GM12874 (cell line): ENCODE measurements around the gene FGGY.

Experiments
- TF ChIP-seq, protein P1 (sequence below): IDR thresholded peaks from 2 replicates; pipeline ENCODE4 v1.5.1; 2011; ENCODE audit warnings: low read depth, mild to moderate bottlenecking, control low read depth, low read length, moderate library complexity; ENCODE audit not compliant: insufficient read depth

FGGY gene

GRCh38 chr1:59755069-59755685, 458.3 kb downstream of the FGGY start:
- TF ChIP-seq, protein P1, sequence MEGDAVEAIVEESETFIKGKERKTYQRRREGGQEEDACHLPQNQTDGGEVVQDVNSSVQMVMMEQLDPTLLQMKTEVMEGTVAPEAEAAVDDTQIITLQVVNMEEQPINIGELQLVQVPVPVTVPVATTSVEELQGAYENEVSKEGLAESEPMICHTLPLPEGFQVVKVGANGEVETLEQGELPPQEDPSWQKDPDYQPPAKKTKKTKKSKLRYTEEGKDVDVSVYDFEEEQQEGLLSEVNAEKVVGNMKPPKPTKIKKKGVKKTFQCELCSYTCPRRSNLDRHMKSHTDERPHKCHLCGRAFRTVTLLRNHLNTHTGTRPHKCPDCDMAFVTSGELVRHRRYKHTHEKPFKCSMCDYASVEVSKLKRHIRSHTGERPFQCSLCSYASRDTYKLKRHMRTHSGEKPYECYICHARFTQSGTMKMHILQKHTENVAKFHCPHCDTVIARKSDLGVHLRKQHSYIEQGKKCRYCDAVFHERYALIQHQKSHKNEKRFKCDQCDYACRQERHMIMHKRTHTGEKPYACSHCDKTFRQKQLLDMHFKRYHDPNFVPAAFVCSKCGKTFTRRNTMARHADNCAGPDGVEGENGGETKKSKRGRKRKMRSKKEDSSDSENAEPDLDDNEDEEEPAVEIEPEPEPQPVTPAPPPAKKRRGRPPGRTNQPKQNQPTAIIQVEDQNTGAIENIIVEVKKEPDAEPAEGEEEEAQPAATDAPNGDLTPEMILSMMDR, result no peak

GRCh38 chr1:59757197-59757747, 460.4 kb downstream of the FGGY start:
- TF ChIP-seq, protein P1, result no peak

DNA sequence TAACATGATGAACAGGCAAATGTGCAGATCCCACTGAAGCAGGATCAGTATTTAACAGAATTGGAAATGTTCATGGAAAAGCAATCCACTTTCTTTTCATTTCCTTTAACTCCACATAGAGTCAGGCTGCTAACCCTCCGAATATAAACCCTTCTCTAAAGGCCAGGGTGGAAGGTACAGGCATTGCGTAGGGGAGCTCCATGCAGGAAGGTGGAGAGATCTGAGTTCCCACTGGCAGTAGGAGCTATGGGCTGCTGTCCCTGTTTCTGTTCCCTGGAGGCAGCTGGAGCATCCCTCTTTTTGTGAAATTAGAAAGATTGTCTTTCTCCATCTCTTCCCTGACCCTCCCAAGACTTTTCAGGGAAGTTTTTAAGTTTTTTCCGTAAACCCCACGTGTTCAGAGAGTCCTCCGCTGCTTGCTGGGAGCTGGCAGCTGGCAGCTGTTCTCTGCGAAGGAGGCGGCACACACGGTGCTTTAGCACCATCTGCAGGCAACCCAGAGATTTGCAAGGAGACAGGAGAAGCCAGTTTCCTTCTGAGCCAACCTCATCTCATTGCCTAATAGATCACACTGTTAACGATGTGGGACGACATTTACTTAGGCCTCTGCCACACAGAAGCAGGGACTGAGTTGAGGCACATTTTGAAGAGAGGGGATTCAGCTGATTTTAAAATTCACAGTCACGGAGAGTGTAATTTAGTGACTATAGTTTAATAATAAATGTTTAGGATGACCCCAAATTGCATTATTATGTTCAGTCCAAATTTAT, 462.4 kb downstream of the FGGY start:
- TF ChIP-seq, protein P1, result peak; percentile 92

GRCh38 chr1:59761443-59761842, 464.5 kb downstream of the FGGY start:
- TF ChIP-seq, protein P1, result no peak

GRCh38 chr1:59763418-59763817, 466.5 kb downstream of the FGGY start:
- TF ChIP-seq, protein P1, result no peak

GRCh38 chr1:59765011-59765730, 468.3 kb downstream of the FGGY start:
- TF ChIP-seq, protein P1, result no peak
